ENCODE results near the gene RPS6KA4.

Gene RPS6KA4

DNA sequence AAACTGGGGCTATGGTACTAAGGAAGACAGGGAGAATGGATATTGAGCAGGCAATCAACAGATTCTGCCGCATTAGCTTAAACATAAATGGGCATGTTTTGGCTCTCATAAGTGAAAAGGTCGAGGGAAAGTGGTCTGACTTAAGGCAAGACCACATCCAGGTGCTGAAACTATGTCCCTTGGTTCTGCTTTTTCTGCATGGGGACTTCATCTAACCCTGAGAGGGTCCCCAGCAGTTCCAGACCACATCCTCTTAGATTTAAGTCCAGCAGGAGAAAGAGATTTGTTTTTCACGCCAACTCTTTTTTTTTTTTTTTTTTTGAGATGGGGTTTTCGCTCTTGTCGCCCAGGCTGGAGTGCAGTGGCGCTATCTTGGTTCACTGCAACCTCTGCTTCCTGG, 5.5 kb downstream of the RPS6KA4 start:
- H3K4me3 ChIP-seq = no peak overlapping the region
- peaks cover 5% of the 10 kb centered on the region; the same call in 1 of the 2 replicates for H3K36me3 ChIP-seq (ENCODE audit: insufficient read depth, low read length)
- no peaks in the 10 kb centered on the region for H3K9me3 ChIP-seq (ENCODE audit: low read depth, low read length)
- H3K9ac ChIP-seq (ENCODE audit: insufficient read length) = no peak overlapping the region
- TF ChIP-seq EZH2 (IDR thresholded peaks at IDR 0.05) = no peak
- no peak overlapping the region for H3K27ac ChIP-seq
- no peak for DNase-seq (ENCODE audit: low read depth, low spot score)

DNA sequence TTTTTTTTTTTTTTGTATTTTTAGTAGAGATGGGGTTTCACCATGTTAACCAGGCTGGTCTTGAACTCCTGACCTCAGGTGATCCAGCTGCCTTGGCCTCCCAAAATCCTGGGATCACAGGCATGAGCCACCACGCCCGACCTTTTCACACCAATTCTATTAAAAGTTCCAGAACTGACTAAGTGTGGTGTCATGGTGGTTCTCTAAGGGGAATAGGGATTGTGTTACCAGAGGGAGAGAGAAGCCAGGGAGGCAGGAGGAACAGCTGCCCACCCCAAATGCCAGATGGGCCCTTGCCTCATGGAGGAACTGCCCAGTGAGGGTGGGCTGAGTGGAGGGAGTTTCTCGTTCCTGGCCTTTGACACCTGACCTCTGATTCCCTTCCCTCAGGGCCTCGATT, 5.9 kb downstream of the RPS6KA4 start:
- Histone ChIP-seq H3K4me3 (no peak overlapping the region), H3K9ac (ENCODE audit: insufficient read length) (no peak overlapping the region), H3K27ac (no peak overlapping the region), H3K36me3 (ENCODE audit: insufficient read depth, low read length) (peaks cover 5% of the 10 kb centered on the region; the same call in 1 of the 2 replicates), H3K9me3 (ENCODE audit: low read depth, low read length) (no peaks in the 10 kb centered on the region)
- TF ChIP-seq POLR2AphosphoS5 (IDR thresholded peaks at IDR 0.05; ENCODE audit: borderline replicate concordance, low read depth, low read length) = no peak
- no peak for TF ChIP-seq FOXP2 (optimal IDR thresholded peaks at IDR 0.05; ENCODE audit: control extremely low read depth, extremely low read length, insufficient read depth)
- TF ChIP-seq EZH2 (IDR thresholded peaks at IDR 0.05) = no peak
- DNase-seq (ENCODE audit: low read depth, low spot score) = no peak

DNA sequence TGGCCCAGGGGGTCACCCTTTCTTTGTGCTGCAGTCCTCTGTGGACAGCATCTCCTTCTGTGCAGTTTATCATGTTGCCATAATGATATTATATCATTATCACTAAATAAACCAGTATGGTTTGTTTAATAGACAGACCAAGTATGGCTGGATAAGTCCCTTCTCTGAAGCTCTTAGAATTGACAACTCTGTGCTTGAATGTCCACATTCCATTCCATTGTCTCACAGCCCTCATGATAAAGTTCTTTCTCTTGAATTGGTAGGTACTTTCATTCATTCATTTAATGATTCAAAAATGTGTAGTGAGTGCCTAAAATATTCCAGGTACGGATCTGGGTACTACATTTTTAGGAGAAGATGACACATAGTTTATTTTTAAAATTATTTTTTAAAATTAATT, 7.8 kb downstream of the RPS6KA4 start:
- no peak for DNase-seq (ENCODE audit: low read depth, low spot score)
- no peak overlapping the region for H3K27ac ChIP-seq
- H3K36me3 ChIP-seq (ENCODE audit: insufficient read depth, low read length) = peaks cover 5% of the 10 kb centered on the region; the same call in 1 of the 2 replicates
- no peaks in the 10 kb centered on the region for H3K9me3 ChIP-seq (ENCODE audit: low read depth, low read length)
- H3K9ac ChIP-seq (ENCODE audit: insufficient read length) = no peak overlapping the region
- H3K4me3 ChIP-seq = no peak overlapping the region
- TF ChIP-seq EZH2 (IDR thresholded peaks at IDR 0.05) (no peak), POLR2AphosphoS5 (IDR thresholded peaks at IDR 0.05; ENCODE audit: borderline replicate concordance, low read depth, low read length) (no peak), FOXP2 (optimal IDR thresholded peaks at IDR 0.05; ENCODE audit: control extremely low read depth, extremely low read length, insufficient read depth) (no peak)

DNA sequence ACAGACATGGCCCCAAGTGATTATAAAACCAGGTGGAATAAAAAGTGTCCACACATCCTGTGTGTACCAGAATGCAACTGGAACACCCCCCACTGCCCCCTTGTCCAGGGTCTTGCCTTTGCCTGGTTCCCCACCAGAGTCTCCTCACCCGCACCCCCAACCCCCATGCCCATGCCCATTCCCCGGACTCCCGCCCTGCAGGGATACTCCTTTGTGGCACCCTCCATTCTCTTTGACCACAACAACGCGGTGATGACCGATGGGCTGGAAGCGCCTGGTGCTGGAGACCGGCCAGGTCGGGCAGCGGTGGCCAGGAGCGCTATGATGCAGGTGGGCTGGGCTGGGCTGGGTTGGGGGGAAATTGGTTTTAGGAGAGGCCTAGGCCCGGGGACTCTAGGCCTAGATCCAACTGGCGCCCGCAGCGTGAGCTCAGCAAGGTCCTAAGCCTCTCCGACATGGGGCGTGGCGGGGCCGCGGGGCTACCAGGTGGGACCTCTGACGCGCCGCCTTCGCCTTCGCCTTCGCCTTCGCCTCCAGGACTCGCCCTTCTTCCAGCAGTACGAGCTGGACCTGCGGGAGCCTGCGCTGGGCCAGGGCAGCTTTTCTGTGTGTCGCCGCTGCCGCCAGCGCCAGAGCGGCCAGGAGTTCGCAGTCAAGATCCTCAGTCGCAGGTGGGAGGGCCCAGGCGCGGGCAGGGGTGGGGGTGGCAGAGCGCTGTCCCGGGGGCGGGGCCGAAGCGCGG, 9.1 kb downstream of the RPS6KA4 start:
- H3K9me3 ChIP-seq (ENCODE audit: low read depth, low read length) = no peaks in the 10 kb centered on the region
- TF ChIP-seq FOXP2 (optimal IDR thresholded peaks at IDR 0.05; ENCODE audit: control extremely low read depth, extremely low read length, insufficient read depth) (no peak), POLR2AphosphoS5 (IDR thresholded peaks at IDR 0.05; ENCODE audit: borderline replicate concordance, low read depth, low read length) (no peak), EZH2 (IDR thresholded peaks at IDR 0.05) (no peak)
- DNase-seq (ENCODE audit: low read depth, low spot score) = no peak
- H3K36me3 ChIP-seq (ENCODE audit: insufficient read depth, low read length) = peaks cover 5% of the 10 kb centered on the region; the same call in 1 of the 2 replicates
- H3K27ac ChIP-seq = no peak overlapping the region
- no peak overlapping the region for H3K4me3 ChIP-seq
- H3K9ac ChIP-seq (ENCODE audit: insufficient read length) = no peak overlapping the region

- no peak for TF ChIP-seq POLR2AphosphoS5 (IDR thresholded peaks at IDR 0.05; ENCODE audit: borderline replicate concordance, low read depth, low read length)
- no peak for TF ChIP-seq EZH2 (IDR thresholded peaks at IDR 0.05)
- TF ChIP-seq FOXP2 (optimal IDR thresholded peaks at IDR 0.05; ENCODE audit: control extremely low read depth, extremely low read length, insufficient read depth) = no peak
- H3K9ac ChIP-seq (ENCODE audit: insufficient read length) = no peak overlapping the region
- H3K36me3 ChIP-seq (ENCODE audit: insufficient read depth, low read length) = peaks cover 5% of the 10 kb centered on the region; the same call in 1 of the 2 replicates
- no peaks in the 10 kb centered on the region for H3K9me3 ChIP-seq (ENCODE audit: low read depth, low read length)
- no peak overlapping the region for H3K27ac ChIP-seq
- no peak for DNase-seq (ENCODE audit: low read depth, low spot score)
- no peak overlapping the region for H3K4me3 ChIP-seq
Measured at GRCh38 chr11:64368673-64369074, 9.7 kb downstream of the RPS6KA4 start.

GRCh38 chr11:64369440-64370421, 10.8 kb downstream of the RPS6KA4 start:
- no peak for TF ChIP-seq EZH2 (IDR thresholded peaks at IDR 0.05)
- TF ChIP-seq POLR2AphosphoS5 (IDR thresholded peaks at IDR 0.05; ENCODE audit: borderline replicate concordance, low read depth, low read length) = no peak
- TF ChIP-seq FOXP2 (optimal IDR thresholded peaks at IDR 0.05; ENCODE audit: control extremely low read depth, extremely low read length, insufficient read depth) = no peak
- Histone ChIP-seq H3K27ac (no peak overlapping the region), H3K4me3 (no peak overlapping the region), H3K9me3 (ENCODE audit: low read depth, low read length) (no peaks in the 10 kb centered on the region), H3K9ac (ENCODE audit: insufficient read length) (no peak overlapping the region), H3K36me3 (ENCODE audit: insufficient read depth, low read length) (peaks cover 5% of the 10 kb centered on the region; the same call in 1 of the 2 replicates)
- DNase-seq (ENCODE audit: low read depth, low spot score) = no peak

GRCh38 chr11:64371201-64371600, 12.2 kb downstream of the RPS6KA4 start:
- no peaks in the 10 kb centered on the region for H3K9me3 ChIP-seq (ENCODE audit: low read depth, low read length)

DNA sequence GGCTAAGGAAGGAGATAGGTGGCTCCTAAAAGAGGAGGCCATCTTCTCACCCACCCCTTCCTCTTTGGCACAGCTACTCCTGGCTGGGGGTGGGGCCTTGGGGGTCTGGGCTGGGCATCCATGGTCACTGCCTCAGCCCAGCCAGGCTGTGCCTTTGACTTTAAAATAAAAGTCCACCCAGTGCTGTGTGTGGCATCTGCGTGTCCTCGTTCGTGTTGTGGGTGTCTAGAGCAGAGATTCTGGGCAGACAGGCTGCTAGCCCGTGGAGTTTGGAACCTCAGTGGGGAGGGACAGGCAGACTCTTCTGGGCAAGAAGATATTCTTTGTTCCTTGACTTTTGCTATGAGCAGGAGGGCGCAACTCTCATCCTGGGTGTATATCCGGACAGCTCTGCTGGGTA, 13.1 kb downstream of the RPS6KA4 start:
- H3K36me3 ChIP-seq (ENCODE audit: insufficient read depth, low read length) = no peaks in the 10 kb centered on the region; the same call in 1 of the 2 replicates
- H3K4me3 ChIP-seq = peak overlapping the region; percentile 64; the same call in 1 of the 2 replicates
- no peak for DNase-seq (ENCODE audit: low read depth, low spot score)
- TF ChIP-seq FOXP2 (optimal IDR thresholded peaks at IDR 0.05; ENCODE audit: control extremely low read depth, extremely low read length, insufficient read depth) (no peak), POLR2AphosphoS5 (IDR thresholded peaks at IDR 0.05; ENCODE audit: borderline replicate concordance, low read depth, low read length) (no peak)
- peak overlapping the region; percentile 83 for H3K27ac ChIP-seq
- H3K9me3 ChIP-seq (ENCODE audit: low read depth, low read length) = no peaks in the 10 kb centered on the region
- no peak overlapping the region for H3K9ac ChIP-seq (ENCODE audit: insufficient read length)

More at GRCh38 chr11:64371201-64371600, 12.2 kb downstream of the RPS6KA4 start:
- Histone ChIP-seq H3K27ac (0 out of 2 replicates have a peak overlapping the region, but pooled peaks have one; percentile 83), H3K9ac (ENCODE audit: insufficient read length) (no peak overlapping the region), H3K36me3 (ENCODE audit: insufficient read depth, low read length) (peaks cover 5% of the 10 kb centered on the region; the same call in 1 of the 2 replicates), H3K4me3 (no peak overlapping the region)
- no peak for DNase-seq (ENCODE audit: low read depth, low spot score)
- no peak for TF ChIP-seq EZH2 (IDR thresholded peaks at IDR 0.05)
- TF ChIP-seq FOXP2 (optimal IDR thresholded peaks at IDR 0.05; ENCODE audit: control extremely low read depth, extremely low read length, insufficient read depth) = no peak
- TF ChIP-seq POLR2AphosphoS5 (IDR thresholded peaks at IDR 0.05; ENCODE audit: borderline replicate concordance, low read depth, low read length) = no peak
